H1 (cell line): Measurements from ENCODE around the gene GAS7. TPM values are rescaled to one million over a fixed set of nuclear protein-coding genes. Genes with fewer than 3 reads are reported as not detected.

ENCODE experiments used
- BACH1 ChIP-seq: IDR thresholded peaks from 2 replicates; pipeline ENCODE4 v1.6.1; 2012; ENCODE audit warnings: low read length, improper control_type of control experiment
- CEBPB ChIP-seq: IDR thresholded peaks from 2 replicates; pipeline ENCODE4 v1.6.1; 2012; ENCODE audit warnings: low read depth, low read length
- CHD7 ChIP-seq: fragments of 300-600 bp; sonication (generic); IDR thresholded peaks from 2 replicates; pipeline ENCODE4 v1.7.1; 2012; ENCODE audit warnings: low read length, moderate library complexity, mild to moderate bottlenecking, inconsistent platforms; ENCODE audit not compliant: insufficient replicate concordance
- FOSL1 ChIP-seq: IDR thresholded peaks from 2 replicates; pipeline ENCODE4 v1.6.1; 2011; ENCODE audit warnings: mild to moderate bottlenecking, low read depth, low read length, moderate library complexity; ENCODE audit not compliant: insufficient read depth
- HDAC6 ChIP-seq: IDR thresholded peaks from one replicate; pipeline ENCODE4 v1.7.1; 2012; ENCODE audit warnings: low read depth, mild to moderate bottlenecking, inconsistent platforms, low read length, moderate library complexity
- NRF1 ChIP-seq: IDR thresholded peaks from 2 replicates; pipeline ENCODE4 v1.6.1; 2011; ENCODE audit warnings: mild to moderate bottlenecking, low read depth, low read length, improper control_type of control experiment
- PHF8 ChIP-seq: fragments of 200-600 bp; sonication (generic); conservative IDR thresholded peaks from 2 replicates; pipeline ENCODE4 v1.7.1; 2012; ENCODE audit warnings: low read depth, mild to moderate bottlenecking, inconsistent platforms, low read length, moderate library complexity
- POLR2A ChIP-seq, 2 experiments: IDR thresholded peaks; 1 replicate in 1 of 2; 2 replicates in 1 of 2; pipeline ENCODE4 v1.6.1; 2011; ENCODE audit warnings: low read depth in 2 of 2, low read length in 2 of 2, mild to moderate bottlenecking in 2 of 2; ENCODE audit errors: control extremely low read depth in 1 of 2
- SP1 ChIP-seq: IDR thresholded peaks from 2 replicates; pipeline ENCODE4 v1.6.1; 2011; ENCODE audit warnings: low read depth, low read length
- TEAD4 ChIP-seq: IDR thresholded peaks from 2 replicates; pipeline ENCODE4 v1.6.1; 2012; ENCODE audit warnings: low read depth, low read length, inconsistent platforms, mixed read lengths
- polyA plus RNA-seq, 7 experiments: library from polyadenylated mRNA; depleted of rRNA in 3 of 7; stranded (reverse) in 5 of 7; unstranded in 2 of 7; fragments of >200 nt in 5 of 7; fragments of 200-250 nt in 2 of 7; gene quantifications; 1 replicate in 5 of 7; 2 replicates in 1 of 7; 4 replicates in 1 of 7; pipeline versions ENCODE4 v1.2.1 to v1.2.3, GENCODE V29; 2011 to 2013; ENCODE audit warnings: missing spikeins in 2 of 7, mixed read lengths in 2 of 7
- total RNA-seq: library from RNA; stranded (reverse); fragmentation: NEBNext Ultra II Directional; extraction: Animal tissue kit (Norgen Biotek cat#: 25700); gene quantifications from 2 replicates; pipeline ENCODE4 v1.2.1, GENCODE V29; 2021
- TF ChIP-seq, protein P1 (sequence below), 3 experiments: IDR thresholded peaks; 1 replicate in 2 of 3; 2 replicates in 1 of 3; pipeline versions ENCODE4 v1.5.1 to v1.6.1; 2011; ENCODE audit warnings: low read length in 3 of 3, mild to moderate bottlenecking in 3 of 3, inconsistent platforms in 2 of 3, low read depth in 1 of 3, moderate library complexity in 1 of 3; ENCODE audit not compliant: insufficient read depth in 1 of 3; ENCODE audit errors: control extremely low read depth in 1 of 3

GAS7 gene
- total and polyA plus RNA-seq, 2 of the 8 experiments (the other 6 are each of a cell fraction or from before 2014, with no cell fraction given), result 5.0 to 14.5 TPM

DNA sequence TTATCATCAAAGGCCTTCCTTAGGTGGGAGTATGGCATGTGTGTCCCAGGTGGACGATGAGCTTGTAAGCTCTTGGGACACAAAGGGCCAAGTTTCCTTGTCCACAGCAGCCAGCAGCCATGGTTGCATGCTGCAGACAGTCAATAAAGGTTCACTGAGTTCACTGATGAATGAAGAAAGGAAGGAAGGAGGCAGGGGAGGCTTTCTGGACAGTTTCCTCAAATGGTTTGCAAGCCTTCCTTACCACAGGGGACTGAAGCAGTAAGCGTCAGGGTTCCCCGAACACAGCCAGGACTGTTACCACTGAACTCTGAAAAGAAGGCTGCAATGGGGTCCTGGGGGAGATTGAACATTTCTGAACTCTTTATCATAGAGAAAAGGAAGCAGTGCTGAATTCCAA lies 111.1 kb downstream of the GAS7 start (continued):
- TF ChIP-seq CHD7, result no peak
- no peak for TF ChIP-seq BACH1
- no peak for TF ChIP-seq PHF8
- TF ChIP-seq TEAD4, result no peak
- no peak for TF ChIP-seq SP1
- no peak for TF ChIP-seq POLR2A (IDR thresholded peaks at IDR 0.05; ENCODE audit: control extremely low read depth in 1 of 2, low read depth in 2 of 2, low read length in 2 of 2)
- TF ChIP-seq FOSL1, result no peak
- TF ChIP-seq, protein P1, sequence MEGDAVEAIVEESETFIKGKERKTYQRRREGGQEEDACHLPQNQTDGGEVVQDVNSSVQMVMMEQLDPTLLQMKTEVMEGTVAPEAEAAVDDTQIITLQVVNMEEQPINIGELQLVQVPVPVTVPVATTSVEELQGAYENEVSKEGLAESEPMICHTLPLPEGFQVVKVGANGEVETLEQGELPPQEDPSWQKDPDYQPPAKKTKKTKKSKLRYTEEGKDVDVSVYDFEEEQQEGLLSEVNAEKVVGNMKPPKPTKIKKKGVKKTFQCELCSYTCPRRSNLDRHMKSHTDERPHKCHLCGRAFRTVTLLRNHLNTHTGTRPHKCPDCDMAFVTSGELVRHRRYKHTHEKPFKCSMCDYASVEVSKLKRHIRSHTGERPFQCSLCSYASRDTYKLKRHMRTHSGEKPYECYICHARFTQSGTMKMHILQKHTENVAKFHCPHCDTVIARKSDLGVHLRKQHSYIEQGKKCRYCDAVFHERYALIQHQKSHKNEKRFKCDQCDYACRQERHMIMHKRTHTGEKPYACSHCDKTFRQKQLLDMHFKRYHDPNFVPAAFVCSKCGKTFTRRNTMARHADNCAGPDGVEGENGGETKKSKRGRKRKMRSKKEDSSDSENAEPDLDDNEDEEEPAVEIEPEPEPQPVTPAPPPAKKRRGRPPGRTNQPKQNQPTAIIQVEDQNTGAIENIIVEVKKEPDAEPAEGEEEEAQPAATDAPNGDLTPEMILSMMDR (IDR thresholded peaks at IDR 0.05; ENCODE audit: control extremely low read depth in 1 of 3, insufficient read depth in 1 of 3, low read depth in 1 of 3, low read length in 3 of 3), result no peak
- no peak for TF ChIP-seq CEBPB
- TF ChIP-seq NRF1, result no peak
- no peak for TF ChIP-seq HDAC6
- TF ChIP-seq, all 59 proteins: peak for 0
